Ishikawa (cell line): Measurements from ENCODE around the gene SIX1.

Source experiments
- CEBPB ChIP-seq: IDR thresholded peaks from 2 replicates; pipeline ENCODE4 v1.6.1; 2012
- CREB1 ChIP-seq: IDR thresholded peaks from 2 replicates; pipeline ENCODE4 v1.6.1; 2012; ENCODE audit warnings: low read depth
- EGR1 ChIP-seq: IDR thresholded peaks from 2 replicates; pipeline ENCODE4 v1.6.1; 2012
- EP300 ChIP-seq: IDR thresholded peaks from 2 replicates; pipeline ENCODE4 v1.6.1; 2012; ENCODE audit warnings: borderline replicate concordance
- FOXM1 ChIP-seq: IDR thresholded peaks from 2 replicates; pipeline ENCODE4 v1.6.1; 2012; ENCODE audit warnings: low read depth, borderline replicate concordance
- NFIC ChIP-seq: IDR thresholded peaks from 2 replicates; pipeline ENCODE4 v1.6.1; 2012
- RAD21 ChIP-seq: IDR thresholded peaks from 2 replicates; pipeline ENCODE4 v1.6.1; 2012; ENCODE audit warnings: low read depth
- TAF1 ChIP-seq: IDR thresholded peaks from 2 replicates; pipeline ENCODE4 v1.6.1; 2012; ENCODE audit warnings: low read depth, mild to moderate bottlenecking
- TCF12 ChIP-seq: IDR thresholded peaks from 2 replicates; pipeline ENCODE4 v1.6.1; 2012; ENCODE audit warnings: low read depth
- TEAD4 ChIP-seq: IDR thresholded peaks from 2 replicates; pipeline ENCODE4 v1.6.1; 2012
- YY1 ChIP-seq: IDR thresholded peaks from 2 replicates; pipeline ENCODE4 v1.6.1; 2012; ENCODE audit warnings: low read depth
- ZBTB7A ChIP-seq: IDR thresholded peaks from 2 replicates; pipeline ENCODE4 v1.6.1; 2012; ENCODE audit warnings: low read depth
- TF ChIP-seq, protein P1 (sequence below): IDR thresholded peaks from 2 replicates; pipeline ENCODE4 v1.6.1; 2012
- TF ChIP-seq, protein P2 (sequence below): IDR thresholded peaks from 2 replicates; pipeline ENCODE4 v1.6.1; 2012; ENCODE audit warnings: low read depth, mild to moderate bottlenecking
- TF ChIP-seq, protein P3 (sequence below): IDR thresholded peaks from 2 replicates; pipeline ENCODE4 v1.6.1; 2012

SIX1 gene

DNA sequence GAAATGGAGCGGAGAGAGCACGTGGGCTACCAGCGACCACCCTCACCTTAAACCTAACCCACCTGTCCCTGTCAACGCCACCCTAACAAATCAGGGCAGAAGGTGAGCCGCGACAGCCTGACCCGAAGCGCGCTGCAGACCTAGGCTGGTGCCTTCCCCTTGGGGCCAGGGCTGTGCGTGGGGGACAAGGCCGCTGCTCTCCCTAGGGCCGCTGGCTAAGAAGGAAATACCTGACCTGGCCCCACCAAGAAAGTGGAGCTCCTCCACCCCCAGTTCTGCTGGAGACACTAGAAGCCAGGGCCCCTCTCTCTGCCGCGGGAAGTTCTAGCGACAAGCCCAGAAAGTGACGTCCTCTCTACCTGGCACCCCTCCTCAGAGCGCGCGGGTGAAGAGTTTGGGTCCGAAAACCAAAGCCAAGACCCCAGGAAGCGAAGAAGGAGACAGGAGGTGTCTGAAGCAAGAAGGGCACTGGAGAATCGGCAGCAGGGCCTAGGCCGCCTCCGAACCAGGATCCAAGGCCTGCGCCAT is 7.5 kb downstream of the SIX1 start:
- TF ChIP-seq TAF1 (no peak), EGR1 (no peak), NFIC (no peak), RAD21 (no peak)

DNA sequence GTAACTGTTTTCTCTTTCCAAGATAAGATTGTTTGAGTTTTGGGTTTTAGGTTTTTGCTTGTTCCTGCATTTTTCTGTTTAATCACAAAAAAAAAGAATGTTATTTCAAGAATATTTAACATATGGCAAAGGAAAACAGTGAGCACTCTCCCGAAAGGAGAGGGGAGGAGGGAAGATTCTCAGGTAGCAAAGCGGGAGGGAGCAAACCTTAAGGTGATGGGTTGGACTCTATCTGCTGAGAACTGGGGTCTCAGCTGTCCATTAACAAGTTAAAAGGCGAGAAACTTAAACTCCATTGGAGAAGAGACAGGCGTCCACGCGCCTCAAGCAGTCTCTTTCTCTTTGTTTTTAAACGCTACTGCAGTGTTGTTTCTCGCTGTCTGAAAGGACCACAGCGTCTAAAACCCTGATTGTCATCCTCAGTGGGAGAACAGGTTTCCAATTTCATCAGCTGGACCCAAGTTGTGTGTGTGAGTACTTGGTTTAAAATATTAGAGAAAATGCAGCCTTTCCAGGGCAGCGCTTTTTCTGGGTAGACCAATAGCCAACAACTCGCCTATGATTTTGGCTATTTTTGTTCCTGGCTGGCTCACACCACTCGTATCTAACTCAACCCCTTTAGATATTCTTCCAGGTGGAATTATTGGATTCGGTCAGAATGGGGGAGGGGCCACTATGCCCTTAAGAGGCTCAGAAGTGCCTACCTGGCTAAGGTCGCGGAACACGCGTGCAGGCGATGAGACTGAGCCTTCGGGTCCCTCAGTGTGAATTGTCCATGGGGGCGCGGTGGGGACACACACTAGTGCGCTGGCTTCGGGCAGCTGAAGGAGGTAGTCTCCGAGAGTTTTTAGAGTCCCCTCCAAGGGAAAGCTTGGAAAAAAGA is 8.2 kb downstream of the SIX1 start:
- TF ChIP-seq FOXM1 (no peak), CREB1 (no peak), NFIC (no peak), CEBPB (no peak), TAF1 (no peak), RAD21 (no peak)
- TF ChIP-seq, protein P1, sequence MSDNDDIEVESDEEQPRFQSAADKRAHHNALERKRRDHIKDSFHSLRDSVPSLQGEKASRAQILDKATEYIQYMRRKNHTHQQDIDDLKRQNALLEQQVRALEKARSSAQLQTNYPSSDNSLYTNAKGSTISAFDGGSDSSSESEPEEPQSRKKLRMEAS = no peak

DNA sequence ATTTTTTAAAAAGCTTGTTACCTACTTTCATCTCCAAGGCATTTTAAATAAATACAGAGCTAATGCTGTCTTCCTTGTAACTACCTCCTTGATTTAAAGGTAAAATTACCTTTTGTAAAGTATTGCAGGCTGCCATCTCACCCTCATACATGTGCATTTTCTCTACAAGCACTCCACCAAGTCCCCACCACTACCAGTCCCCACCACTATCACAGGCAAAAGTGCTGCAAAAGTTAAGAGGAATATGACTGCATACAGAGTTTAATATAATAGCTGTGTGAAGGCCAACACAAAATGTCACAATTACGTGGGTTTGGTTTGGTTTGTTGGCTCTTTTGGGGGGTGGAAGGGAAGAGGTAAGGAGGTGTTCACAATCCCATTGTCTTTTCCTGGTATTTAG is 9.6 kb downstream of the SIX1 start:
- TF ChIP-seq YY1 = no peak
- TF ChIP-seq CEBPB = no peak
- TF ChIP-seq, protein P1 = no peak
- no peak for TF ChIP-seq TEAD4

DNA sequence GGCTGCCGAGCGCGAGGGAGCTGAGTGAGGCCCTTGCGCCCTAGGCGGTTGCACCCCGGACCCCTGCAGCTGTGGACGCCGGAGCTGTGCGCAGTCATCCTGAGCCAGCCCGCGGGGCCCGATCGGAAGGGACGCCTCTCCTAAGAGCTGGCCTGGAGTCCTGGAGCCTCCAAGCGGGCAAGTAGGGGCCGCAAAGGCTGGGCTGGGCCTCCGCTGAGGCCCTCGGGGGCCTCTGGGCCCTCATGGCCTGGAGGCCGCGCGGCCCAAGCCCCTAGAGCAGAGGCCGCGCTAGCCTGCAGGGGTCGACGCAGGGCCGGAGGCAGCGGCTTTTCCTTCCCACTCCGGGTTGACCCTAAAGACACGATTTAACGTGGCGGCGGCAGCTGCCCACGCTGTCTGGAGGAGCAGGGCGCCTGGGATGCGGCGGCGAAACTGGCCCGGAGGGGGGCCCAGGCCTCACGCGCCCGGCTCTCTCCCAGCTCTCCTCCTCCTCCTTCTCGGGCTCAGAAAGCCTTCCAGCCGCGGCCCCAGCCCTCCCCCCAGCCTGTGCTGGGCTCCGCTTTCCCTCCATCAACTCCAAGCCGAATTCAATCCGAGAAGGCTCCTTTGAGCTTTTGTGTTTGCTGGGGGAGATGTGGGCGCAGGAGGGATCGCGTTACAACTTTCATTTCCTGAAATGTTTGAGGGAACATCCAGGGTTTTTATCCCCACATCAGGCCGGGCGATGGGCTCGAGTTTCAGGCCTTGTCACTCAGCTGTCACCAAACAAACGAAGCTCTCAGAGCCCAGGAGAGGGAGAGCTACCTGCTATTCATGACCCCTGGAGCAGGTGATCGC is 11.6 kb downstream of the SIX1 start:
- TF ChIP-seq CEBPB = no peak
- no peak for TF ChIP-seq YY1

DNA sequence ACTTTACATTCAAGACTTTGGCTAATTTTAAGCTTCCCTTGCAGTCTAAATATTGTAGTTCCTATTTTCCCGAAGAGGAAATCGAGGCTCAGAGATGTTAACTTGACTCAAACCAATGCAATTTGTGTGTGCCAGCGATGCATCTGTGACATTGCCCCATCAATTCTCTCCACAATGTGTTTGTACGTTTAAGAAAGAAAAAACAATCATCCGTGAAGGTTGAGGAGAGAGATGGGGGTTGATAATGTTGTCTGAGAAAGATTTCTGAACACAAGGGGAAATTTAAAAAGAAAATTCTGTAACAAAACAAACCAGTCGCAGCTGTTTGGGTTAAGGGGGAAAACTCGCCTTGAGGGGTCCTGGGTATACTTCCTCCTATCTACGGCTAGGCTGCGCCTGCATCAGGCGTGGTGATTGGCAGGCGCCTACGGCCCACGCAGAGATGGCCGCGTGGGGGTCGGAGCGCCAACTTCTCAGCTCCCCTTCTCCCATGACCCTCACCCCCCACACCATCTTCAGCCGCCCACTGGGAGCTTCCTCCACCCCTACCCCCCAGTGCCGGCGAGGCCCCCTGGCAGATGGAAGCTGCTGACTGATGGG is 12.3 kb downstream of the SIX1 start:
- TF ChIP-seq TEAD4 = no peak
- TF ChIP-seq, protein P2, sequence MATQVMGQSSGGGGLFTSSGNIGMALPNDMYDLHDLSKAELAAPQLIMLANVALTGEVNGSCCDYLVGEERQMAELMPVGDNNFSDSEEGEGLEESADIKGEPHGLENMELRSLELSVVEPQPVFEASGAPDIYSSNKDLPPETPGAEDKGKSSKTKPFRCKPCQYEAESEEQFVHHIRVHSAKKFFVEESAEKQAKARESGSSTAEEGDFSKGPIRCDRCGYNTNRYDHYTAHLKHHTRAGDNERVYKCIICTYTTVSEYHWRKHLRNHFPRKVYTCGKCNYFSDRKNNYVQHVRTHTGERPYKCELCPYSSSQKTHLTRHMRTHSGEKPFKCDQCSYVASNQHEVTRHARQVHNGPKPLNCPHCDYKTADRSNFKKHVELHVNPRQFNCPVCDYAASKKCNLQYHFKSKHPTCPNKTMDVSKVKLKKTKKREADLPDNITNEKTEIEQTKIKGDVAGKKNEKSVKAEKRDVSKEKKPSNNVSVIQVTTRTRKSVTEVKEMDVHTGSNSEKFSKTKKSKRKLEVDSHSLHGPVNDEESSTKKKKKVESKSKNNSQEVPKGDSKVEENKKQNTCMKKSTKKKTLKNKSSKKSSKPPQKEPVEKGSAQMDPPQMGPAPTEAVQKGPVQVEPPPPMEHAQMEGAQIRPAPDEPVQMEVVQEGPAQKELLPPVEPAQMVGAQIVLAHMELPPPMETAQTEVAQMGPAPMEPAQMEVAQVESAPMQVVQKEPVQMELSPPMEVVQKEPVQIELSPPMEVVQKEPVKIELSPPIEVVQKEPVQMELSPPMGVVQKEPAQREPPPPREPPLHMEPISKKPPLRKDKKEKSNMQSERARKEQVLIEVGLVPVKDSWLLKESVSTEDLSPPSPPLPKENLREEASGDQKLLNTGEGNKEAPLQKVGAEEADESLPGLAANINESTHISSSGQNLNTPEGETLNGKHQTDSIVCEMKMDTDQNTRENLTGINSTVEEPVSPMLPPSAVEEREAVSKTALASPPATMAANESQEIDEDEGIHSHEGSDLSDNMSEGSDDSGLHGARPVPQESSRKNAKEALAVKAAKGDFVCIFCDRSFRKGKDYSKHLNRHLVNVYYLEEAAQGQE = no peak

DNA sequence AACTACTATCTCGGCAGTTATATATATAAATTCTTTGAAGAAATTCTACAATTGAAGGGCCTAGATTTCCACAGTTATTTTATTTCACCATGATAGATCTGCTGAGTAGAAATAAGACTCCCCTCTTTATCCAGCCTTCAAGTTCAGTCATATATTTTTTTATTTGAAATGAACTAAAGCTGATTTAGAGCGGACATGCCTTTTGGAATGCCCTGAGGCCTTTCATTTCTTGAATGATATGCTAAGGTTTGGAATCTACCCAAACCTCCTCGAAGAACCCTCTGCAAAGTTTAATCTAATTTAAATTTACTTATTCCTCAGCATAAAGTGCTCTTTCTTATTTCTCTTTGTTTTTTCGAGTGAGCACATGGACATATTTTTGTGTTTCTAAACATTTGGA is 15.1 kb downstream of the SIX1 start:
- TF ChIP-seq ZBTB7A (no peak), CREB1 (no peak), TEAD4 (no peak), FOXM1 (no peak), EP300 (no peak), YY1 (no peak), NFIC (no peak), TCF12 (no peak), CEBPB (no peak), RAD21 (no peak), EGR1 (no peak), TAF1 (no peak)
- TF ChIP-seq, protein P2 = no peak

DNA sequence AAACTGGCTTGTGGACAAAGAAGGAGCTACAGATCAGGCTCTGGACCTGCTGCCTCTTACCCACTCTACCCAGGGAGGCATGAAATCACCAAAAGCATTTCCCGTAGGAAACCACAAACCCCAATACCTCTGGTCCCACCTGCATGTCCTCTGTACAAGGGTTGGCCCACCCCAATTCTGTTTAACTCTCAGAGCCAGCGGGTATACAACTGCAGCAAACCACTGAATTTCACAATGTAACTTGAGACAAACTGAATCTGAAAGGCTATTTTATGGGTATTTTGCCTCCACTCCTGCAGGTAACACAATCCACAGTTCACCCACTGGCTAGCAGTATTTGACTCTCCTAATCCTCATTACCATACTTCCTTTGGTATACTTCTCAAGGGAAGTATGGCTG is 16.5 kb downstream of the SIX1 start:
- TF ChIP-seq TEAD4 (no peak), YY1 (no peak), EP300 (no peak), RAD21 (no peak), NFIC (no peak), TCF12 (no peak), FOXM1 (no peak), ZBTB7A (no peak), EGR1 (no peak), TAF1 (no peak), CREB1 (no peak), CEBPB (no peak)
- TF ChIP-seq, protein P3, sequence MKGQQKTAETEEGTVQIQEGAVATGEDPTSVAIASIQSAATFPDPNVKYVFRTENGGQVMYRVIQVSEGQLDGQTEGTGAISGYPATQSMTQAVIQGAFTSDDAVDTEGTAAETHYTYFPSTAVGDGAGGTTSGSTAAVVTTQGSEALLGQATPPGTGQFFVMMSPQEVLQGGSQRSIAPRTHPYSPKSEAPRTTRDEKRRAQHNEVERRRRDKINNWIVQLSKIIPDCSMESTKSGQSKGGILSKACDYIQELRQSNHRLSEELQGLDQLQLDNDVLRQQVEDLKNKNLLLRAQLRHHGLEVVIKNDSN = no peak
- TF ChIP-seq, protein P2 = no peak
- TF ChIP-seq, protein P1 = no peak
